ENCODE data around the gene RBM20.

The RBM20 gene

DNA sequence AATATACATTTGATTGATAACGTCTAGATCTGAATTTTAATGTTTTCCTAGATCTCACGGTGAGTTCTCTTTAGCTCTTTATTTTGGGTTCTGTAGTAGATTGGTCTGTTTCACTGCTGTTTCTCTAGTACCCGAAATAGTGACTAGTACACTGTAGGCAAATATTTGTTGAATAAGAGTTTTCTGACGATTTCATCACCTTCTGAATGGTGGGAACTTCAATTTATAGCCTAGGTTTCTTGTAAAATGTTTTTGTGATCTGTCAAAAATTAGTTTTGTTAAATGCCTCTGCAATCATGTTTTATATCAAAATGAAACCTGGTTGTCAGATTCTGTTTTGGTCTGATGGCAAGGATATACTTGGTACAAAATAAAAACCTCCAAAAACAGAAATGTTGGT, 237.8 kb downstream of the RBM20 start:
- no peak for DNase-seq

- no peak for DNase-seq
Observed at GRCh38 chr10:110883924-110884323, 239.8 kb downstream of the RBM20 start.

GRCh38 chr10:110885932-110886674, 242.0 kb downstream of the RBM20 start:
- DNase-seq: no peak

- no peak for DNase-seq
Observed at GRCh38 chr10:110887560-110887959, 243.4 kb downstream of the RBM20 start.
